GM18909 (cell line): Measurements from ENCODE around the gene COQ7.

ENCODE experiments used
- ATAC-seq: cut with Tn5 transposase; IDR thresholded peaks from one replicate; pipeline ENCODE4 v1.9.1; 2021; ENCODE audit warnings: mild to moderate bottlenecking; ENCODE audit not compliant: unreplicated experiment, poor library complexity

The COQ7 gene

GRCh38 chr16:19067349-19068236 lies at the start of gene COQ7:
Gene COQ7, plus strand, starts transcription at chr16:19067614. Its CDS starts 51 bp downstream, at chr16:19067665.
- peak; percentile 93 for ATAC-seq

- ATAC-seq = no peak
Measured at GRCh38 chr16:19020689-19021088, 46.7 kb upstream of the COQ7 start.

- ATAC-seq = no peak
Measured at GRCh38 chr16:19021747-19022146, 45.7 kb upstream of the COQ7 start.

GRCh38 chr16:19027416-19027815 lies 40.0 kb upstream of the COQ7 start:
- no peak for ATAC-seq

GRCh38 chr16:19029980-19030379 lies 37.4 kb upstream of the COQ7 start:
- no peak for ATAC-seq

- ATAC-seq = no peak
Measured at GRCh38 chr16:19031738-19032137, 35.7 kb upstream of the COQ7 start.

- no peak for ATAC-seq
Measured at GRCh38 chr16:19033761-19034160, 33.7 kb upstream of the COQ7 start.

GRCh38 chr16:19040400-19040799 lies 27.0 kb upstream of the COQ7 start:
- ATAC-seq = no peak

- ATAC-seq = no peak
Measured at GRCh38 chr16:19044769-19045168, 22.6 kb upstream of the COQ7 start.

- ATAC-seq = no peak
Measured at GRCh38 chr16:19046062-19046461, 21.4 kb upstream of the COQ7 start.

- ATAC-seq = no peak
Measured at GRCh38 chr16:19062706-19063105, 4.7 kb upstream of the COQ7 start.

- no peak for ATAC-seq
Measured at GRCh38 chr16:19066988-19067348, 446 bp upstream of the COQ7 start.

GRCh38 chr16:19068237-19068815 lies 912 bp downstream of the COQ7 start:
- ATAC-seq = no peak

GRCh38 chr16:19071811-19072777 lies 4.7 kb downstream of the COQ7 start:
- ATAC-seq = no peak

- ATAC-seq = no peak
Measured at GRCh38 chr16:19073344-19073743, 5.9 kb downstream of the COQ7 start.

- no peak for ATAC-seq
Measured at GRCh38 chr16:19073863-19074262, 6.4 kb downstream of the COQ7 start.

GRCh38 chr16:19075511-19075910 lies 8.1 kb downstream of the COQ7 start:
- no peak for ATAC-seq

- no peak for ATAC-seq
Measured at GRCh38 chr16:19077879-19078278, 10.5 kb downstream of the COQ7 start.

GRCh38 chr16:19083670-19084069 lies 16.3 kb downstream of the COQ7 start:
- no peak for ATAC-seq

- no peak for ATAC-seq
Measured at GRCh38 chr16:19084139-19084538, 16.7 kb downstream of the COQ7 start.

GRCh38 chr16:19084879-19085278 lies 17.5 kb downstream of the COQ7 start:
- ATAC-seq = no peak
